Stimulated activated CD4-positive, alpha-beta T cell treated with anti-CD3 and anti-CD28 coated beads, TNF-alpha, amount 100 ng/mL, for 4 hours (primary cell): Measurements from ENCODE around the gene ZNF460.
"Not testable (repeated sequence)": the region's sequence is repeated elsewhere in the genome, so short reads cannot be mapped to it uniquely, and the experiment has no call there.

Source experiments
- DNase-seq, 3 experiments: peaks; one replicate each; pipeline ENCODE4 v3.0.0-alpha.2; 2020; ENCODE audit warnings: low read depth in 3 of 3

ZNF460 gene

GRCh38 chr19:57280165-57280961 lies at the start of gene ZNF460:
Gene ZNF460 (plus strand): TSS chr19:57280485. CDS start chr19:57280807, 322 bp downstream.
- peak; percentile 91 to 94 (median 93) for DNase-seq

GRCh38 chr19:57231686-57232085 lies 48.6 kb upstream of the ZNF460 start:
- no peak for DNase-seq

GRCh38 chr19:57233207-57233606 lies 47.1 kb upstream of the ZNF460 start:
- no peak for DNase-seq

DNA sequence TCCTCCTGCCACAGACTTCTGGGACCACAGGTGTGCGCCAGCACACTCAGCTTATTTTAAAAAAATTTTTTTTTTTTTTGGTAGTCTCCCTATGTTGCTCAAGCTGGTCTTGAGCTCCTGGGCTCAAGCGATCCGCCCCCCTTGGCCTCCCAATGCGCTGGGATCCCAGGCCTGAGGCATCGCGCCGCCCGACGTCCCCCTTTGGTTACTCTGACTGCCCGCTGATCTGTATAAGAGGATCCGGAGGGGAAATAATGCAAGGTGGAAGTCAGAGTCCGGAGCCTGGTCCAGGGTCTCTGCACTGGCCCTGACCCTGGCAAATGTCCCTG lies 40.3 kb upstream of the ZNF460 start:
- DNase-seq, result no peak

- peak; percentile 87 to 93 (median 92) for DNase-seq
Measured at GRCh38 chr19:57240311-57241090, 39.8 kb upstream of the ZNF460 start, which contains the start of gene ZNF805. Gene ZNF805 (plus strand): TSS chr19:57240632. CDS start chr19:57240892, 260 bp downstream.

DNA sequence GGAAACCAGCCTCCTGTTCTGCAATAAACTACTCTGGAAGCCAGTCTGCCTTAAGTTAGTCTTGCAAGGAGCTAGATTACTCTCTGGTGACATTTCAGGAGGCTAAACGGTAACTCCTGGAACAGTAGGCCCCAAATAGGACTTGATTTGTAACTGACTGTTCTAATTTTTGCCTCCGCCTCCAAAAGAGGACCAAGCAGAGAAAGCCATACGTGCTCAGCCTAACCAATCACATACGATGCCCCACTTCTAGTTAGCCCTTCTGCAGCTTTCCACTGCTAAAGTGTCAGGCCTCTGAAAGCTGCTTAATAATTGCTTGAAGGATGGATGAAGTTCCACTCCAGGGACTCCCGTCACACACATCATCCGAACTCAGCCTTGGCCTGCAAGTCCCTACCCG lies 39.1 kb upstream of the ZNF460 start:
- DNase-seq, result no peak

DNA sequence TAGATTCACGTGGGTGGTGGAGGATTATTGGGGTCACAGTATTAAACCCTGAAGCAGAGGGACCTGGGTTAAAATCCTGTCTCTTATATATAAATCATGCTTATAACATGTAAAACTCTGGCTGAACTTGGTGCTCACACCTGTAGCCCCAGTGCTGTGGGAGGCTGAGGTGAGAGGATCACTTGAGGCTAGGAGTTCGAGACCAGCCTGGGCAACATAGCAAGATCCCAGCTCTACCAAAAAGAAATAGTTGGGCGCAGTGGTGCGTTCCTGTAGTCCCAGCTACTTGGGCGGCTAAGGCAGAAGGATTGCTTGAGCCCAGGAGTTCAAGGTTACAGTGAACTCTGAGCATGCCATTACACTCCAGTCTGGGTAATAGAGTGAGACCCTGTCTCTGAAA lies 37.5 kb upstream of the ZNF460 start:
- no peak for DNase-seq

DNA sequence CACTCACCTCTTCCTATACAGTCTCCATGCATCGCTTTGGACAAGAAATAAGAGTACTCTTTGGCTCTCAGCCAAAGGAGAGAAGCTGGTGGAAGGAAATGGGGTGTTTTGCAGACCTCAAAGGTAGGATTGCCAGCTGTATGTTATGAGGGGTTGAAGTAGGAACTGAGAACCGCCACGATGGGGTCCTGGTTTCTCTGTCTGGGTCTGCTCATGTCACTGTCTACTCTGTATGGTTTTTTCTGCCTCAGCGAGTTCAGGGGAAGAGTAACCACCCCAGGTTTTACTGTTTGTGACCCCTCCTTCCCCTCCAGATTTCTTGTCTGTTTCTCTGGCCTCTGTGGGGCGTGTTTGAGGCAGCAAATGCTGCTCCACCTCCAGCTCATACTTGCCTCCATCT lies 35.8 kb upstream of the ZNF460 start:
- DNase-seq, result no peak

DNA sequence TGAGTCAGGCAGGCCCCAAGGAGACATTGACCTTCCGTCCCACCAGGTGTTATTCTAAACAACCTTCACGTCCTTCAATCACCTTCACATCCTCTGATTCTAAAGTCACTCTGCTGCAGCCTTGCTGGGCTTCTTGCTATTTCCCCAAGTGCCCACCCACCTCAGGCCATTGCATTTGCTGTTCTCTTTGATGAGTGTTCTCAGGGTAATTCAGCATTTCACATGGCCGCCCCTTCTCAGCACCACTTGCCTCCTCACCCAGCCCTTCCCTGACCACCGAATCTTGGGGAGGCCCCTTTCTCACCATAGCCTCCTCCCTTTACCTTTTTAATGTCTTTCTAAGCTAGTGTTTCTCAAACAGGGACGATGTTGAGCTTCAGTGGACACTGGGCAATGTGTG lies 35.2 kb upstream of the ZNF460 start:
- no peak for DNase-seq

- DNase-seq, result no peak
Measured at GRCh38 chr19:57245959-57246358, 34.3 kb upstream of the ZNF460 start.

- DNase-seq, result no peak
Measured at GRCh38 chr19:57248646-57249045, 31.6 kb upstream of the ZNF460 start.

- DNase-seq, result no peak
Measured at GRCh38 chr19:57249329-57249728, 31.0 kb upstream of the ZNF460 start.

GRCh38 chr19:57253767-57254166 lies 26.5 kb upstream of the ZNF460 start:
- DNase-seq, result not testable (repeated sequence)

- DNase-seq, result no peak
Measured at GRCh38 chr19:57262044-57262443, 18.2 kb upstream of the ZNF460 start.

DNA sequence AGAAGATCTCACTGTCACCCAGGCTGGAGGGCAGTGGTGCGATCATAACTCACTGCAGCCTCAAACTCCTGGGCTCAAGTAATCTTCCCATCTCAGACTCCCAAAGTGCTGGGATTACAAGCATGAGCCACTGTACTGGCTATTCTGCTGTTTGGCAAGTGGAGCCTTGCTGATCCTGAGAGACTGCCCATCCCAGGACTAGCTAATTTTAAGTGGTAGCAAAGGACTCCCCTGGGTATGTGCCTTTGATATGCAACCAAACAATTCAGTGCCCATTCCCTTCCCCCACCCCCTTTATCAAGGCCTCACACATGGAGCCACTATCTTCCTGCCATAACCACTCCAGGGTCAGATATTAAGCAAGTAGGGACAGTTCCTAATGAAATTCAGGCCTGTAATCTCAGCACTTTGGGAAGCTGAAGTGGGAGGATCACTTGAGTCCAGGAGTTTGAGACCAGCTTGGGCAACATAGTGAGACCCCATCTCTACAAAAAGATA lies 17.0 kb upstream of the ZNF460 start:
- DNase-seq, result no peak

GRCh38 chr19:57267291-57267690 lies 13.0 kb upstream of the ZNF460 start:
- no peak for DNase-seq

DNA sequence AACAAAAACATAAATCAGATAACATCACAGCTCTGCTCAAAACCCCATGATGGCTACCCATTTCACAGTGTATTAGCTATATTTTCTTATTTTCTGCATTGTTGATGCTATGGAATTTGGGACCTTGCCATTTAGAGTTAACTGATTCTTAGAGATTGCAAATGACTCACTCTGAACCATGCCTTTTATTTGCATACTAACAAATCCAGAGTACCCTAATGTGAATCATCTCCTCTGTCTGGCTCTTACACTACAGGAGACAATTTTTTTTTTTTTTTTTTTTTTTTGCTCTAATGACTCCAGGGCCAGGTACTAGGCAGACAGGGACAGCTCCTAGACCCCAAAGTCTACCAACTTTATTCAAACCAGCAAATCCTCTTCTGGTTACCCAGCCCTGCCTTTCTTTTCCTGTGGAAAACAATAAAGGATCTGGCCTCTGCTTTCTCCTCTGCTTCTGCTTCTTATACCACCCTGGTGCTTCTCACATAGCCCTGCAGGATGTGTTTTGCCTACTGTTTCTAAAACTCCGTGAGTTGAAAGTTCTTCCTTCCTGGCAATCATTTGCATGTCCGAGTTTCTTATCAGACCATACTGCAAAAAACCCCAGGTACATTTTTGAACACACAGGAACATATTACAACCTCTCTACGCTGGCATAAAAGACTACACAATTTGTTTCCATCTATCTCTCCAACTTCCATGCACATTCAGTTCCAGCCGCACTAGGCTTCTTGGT lies 10.6 kb upstream of the ZNF460 start:
- no peak for DNase-seq

DNA sequence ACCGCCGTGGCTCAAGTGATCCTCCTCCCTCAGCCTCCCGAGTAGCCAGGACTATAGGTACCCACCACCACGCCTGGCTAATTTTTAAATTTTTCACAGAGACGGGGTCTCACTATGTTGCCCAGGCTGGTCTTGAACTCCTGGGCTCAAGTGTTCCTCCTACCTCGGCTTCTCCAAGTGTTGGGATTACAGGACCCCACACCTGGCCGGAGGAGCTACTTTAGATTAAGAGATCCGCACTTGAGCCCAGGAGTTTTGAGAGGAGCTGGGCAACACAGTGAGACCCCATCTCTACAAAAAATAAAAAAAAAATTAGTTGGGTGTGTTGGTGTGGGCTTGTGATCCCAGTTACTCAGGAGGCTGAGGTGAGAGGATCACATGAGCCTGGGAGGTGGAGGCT lies 9.0 kb upstream of the ZNF460 start:
- no peak for DNase-seq

- DNase-seq, result no peak
Measured at GRCh38 chr19:57273014-57273413, 7.3 kb upstream of the ZNF460 start.

- no peak for DNase-seq
Measured at GRCh38 chr19:57276430-57276829, 3.9 kb upstream of the ZNF460 start.

DNA sequence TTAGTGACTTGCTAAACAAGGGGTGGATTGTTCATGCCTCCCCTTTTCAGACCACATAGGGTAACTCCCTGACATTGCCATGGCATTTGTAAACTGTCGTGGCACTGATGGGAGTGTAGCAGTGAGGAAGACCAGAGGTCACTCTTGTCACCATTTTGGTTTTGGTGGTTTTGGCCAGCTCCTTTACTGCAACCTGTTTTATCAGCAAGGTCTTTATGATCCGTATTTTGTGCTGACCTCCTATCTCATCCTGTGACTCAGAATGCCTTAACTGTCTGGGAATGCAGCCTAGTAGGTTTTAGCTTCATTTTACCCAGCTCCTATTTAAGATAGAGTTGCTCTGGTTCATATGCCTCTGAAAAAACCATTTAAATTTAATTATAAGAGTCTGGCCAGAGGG lies 1.8 kb upstream of the ZNF460 start:
- DNase-seq, result not testable (repeated sequence)
